Breast epithelium (tissue), 4 donors: ENCODE measurements around the gene CLEC4F. TPM values are rescaled to one million over a fixed set of nuclear protein-coding genes. Genes with fewer than 3 reads are reported as not detected.
A peak's percentile ranks its signal among the peaks of the same experiment; 100 is the strongest.

Source experiments
- DNase-seq, 2 donors: peaks; one replicate each; pipeline ENCODE4 v3.0.0-alpha.2; 2019; ENCODE audit warnings: low spot score in 2 of 2
- H3K27ac ChIP-seq, 2 donors: fragments of 200-600 bp; sonication (generic) in 1 of 2; one replicate each; pipeline ENCODE4 v1.5.1; 2016 to 2019; ENCODE audit warnings: mild to moderate bottlenecking in 1 of 2
- H3K27me3 ChIP-seq, 2 donors: fragments of 200-600 bp; sonication (generic) in 1 of 2; one replicate each; pipeline versions ENCODE4 v1.5.1 to v1.6.0; 2017 to 2019; ENCODE audit warnings: control low read depth in 1 of 2, mild to moderate bottlenecking in 1 of 2
- H3K36me3 ChIP-seq: fragments of 200-600 bp; one replicate; pipeline ENCODE4 v1.5.1; 2019
- H3K4me1 ChIP-seq, 2 donors: fragments of 200-600 bp; sonication (generic); one replicate each; pipeline ENCODE4 v1.5.1; 2016 to 2019; ENCODE audit warnings: control low read depth in 1 of 2
- H3K4me3 ChIP-seq, 3 donors: fragments of 200-600 bp; sonication (generic); 1 replicate in 2 of 3; 2 replicates in 1 of 3; pipeline ENCODE4 v1.5.1; 2016 to 2019; ENCODE audit warnings: mild to moderate bottlenecking in 3 of 3, moderate library complexity in 2 of 3
- H3K9me3 ChIP-seq, 2 donors: fragments of 200-600 bp; sonication (generic) in 1 of 2; one replicate each; pipeline ENCODE4 v1.5.1; 2016 to 2019; ENCODE audit warnings: control low read depth in 1 of 2
- CTCF ChIP-seq, 3 donors: fragments of 450-650 bp; IDR thresholded peaks; one replicate each; pipeline ENCODE4 v1.5.1; 2016 to 2017; ENCODE audit warnings: antibody characterized with exemption in 3 of 3, mild to moderate bottlenecking in 3 of 3, moderate library complexity in 3 of 3
- POLR2A ChIP-seq: fragments of 450-650 bp; IDR thresholded peaks from one replicate; pipeline ENCODE4 v1.6.1; 2016; ENCODE audit warnings: antibody characterized with exemption, mild to moderate bottlenecking, moderate library complexity
- POLR2AphosphoS5 ChIP-seq, 3 donors: sonication (generic); formaldehyde crosslinking; IDR thresholded peaks; one replicate each; pipeline ENCODE4 v1.6.1; 2017; ENCODE audit warnings: antibody characterized with exemption in 3 of 3
- intact Hi-C: fragments of 100-400 bp; cut with DNase I; formaldehyde crosslinking; loops from one replicate; pipeline ENCODE4 v1.15.1; 2023; ENCODE audit warnings: low total_unique reads
- total RNA-seq, 3 donors: library from RNA; depleted of rRNA; stranded (reverse); fragments of >200 nt; gene quantifications; one replicate each; pipeline ENCODE4 v1.1.0, GENCODE V29; 2016

CLEC4F gene
- total RNA-seq, 3 donors from 2014 or later: 0.88 TPM; not detected in 2

- DNase-seq: no peak
Measured at GRCh38 chr2:70832386-70832785, 12.0 kb upstream of the CLEC4F start.

GRCh38 chr2:70831861-70832260, 11.5 kb upstream of the CLEC4F start:
- Histone ChIP-seq H3K4me3 (no peak overlapping the region), H3K27me3 (no peaks in the 10 kb centered on the region), H3K9me3 (no peaks in the 10 kb centered on the region), H3K4me1 (no peaks in the 10 kb centered on the region), H3K36me3 (no peaks in the 10 kb centered on the region), H3K27ac (no peak overlapping the region)
- TF ChIP-seq POLR2AphosphoS5 (IDR thresholded peaks at IDR 0.05): no peak
- TF ChIP-seq CTCF (IDR thresholded peaks at IDR 0.05): no peak
- no peak for TF ChIP-seq POLR2A
- no peak for DNase-seq
- intact Hi-C loops: no loop called here

More at GRCh38 chr2:70832386-70832785, 12.0 kb upstream of the CLEC4F start:
- H3K36me3 ChIP-seq: no peaks in the 10 kb centered on the region
- no peaks in the 10 kb centered on the region for H3K27me3 ChIP-seq
- no peaks in the 10 kb centered on the region for H3K4me1 ChIP-seq
- intact Hi-C loops: no loop called here
- no peak overlapping the region for H3K27ac ChIP-seq
- no peak overlapping the region for H3K4me3 ChIP-seq
- TF ChIP-seq POLR2A: no peak
- no peak for TF ChIP-seq POLR2AphosphoS5 (IDR thresholded peaks at IDR 0.05)
- no peak for TF ChIP-seq CTCF (IDR thresholded peaks at IDR 0.05)
- H3K9me3 ChIP-seq: no peaks in the 10 kb centered on the region

GRCh38 chr2:70830366-70830765, 10.0 kb upstream of the CLEC4F start:
- H3K27me3 ChIP-seq: no peaks in the 10 kb centered on the region
- intact Hi-C loops: no loop called here
- no peaks in the 10 kb centered on the region for H3K9me3 ChIP-seq
- H3K4me1 ChIP-seq: no peaks in the 10 kb centered on the region
- H3K36me3 ChIP-seq: no peaks in the 10 kb centered on the region
- DNase-seq: no peak
- TF ChIP-seq POLR2AphosphoS5 (IDR thresholded peaks at IDR 0.05) (no peak), POLR2A (no peak), CTCF (IDR thresholded peaks at IDR 0.05) (no peak)
- no peak overlapping the region for H3K4me3 ChIP-seq
- H3K27ac ChIP-seq: no peak overlapping the region

- no peak overlapping the region for H3K4me3 ChIP-seq
- no peaks in the 10 kb centered on the region for H3K9me3 ChIP-seq
- DNase-seq: no peak
- no peaks in the 10 kb centered on the region for H3K4me1 ChIP-seq
- intact Hi-C loops: loop anchor here (2.0 kb wide), 1 partner anchor 37 kb away; no protein-coding TSS in a partner anchor
- H3K27ac ChIP-seq: peak overlapping the region in 1 of 2 donors; percentile 25
- H3K27me3 ChIP-seq: no peaks in the 10 kb centered on the region
- no peak for TF ChIP-seq CTCF (IDR thresholded peaks at IDR 0.05)
- H3K36me3 ChIP-seq: no peaks in the 10 kb centered on the region
Measured at GRCh38 chr2:70829916-70830315, 9.5 kb upstream of the CLEC4F start.

GRCh38 chr2:70828914-70829824, 8.8 kb upstream of the CLEC4F start:
- no peak for DNase-seq
- Histone ChIP-seq H3K36me3 (no peaks in the 10 kb centered on the region), H3K4me1 (no peaks in the 10 kb centered on the region), H3K27me3 (no peaks in the 10 kb centered on the region), H3K27ac (peak overlapping the region in 1 of 2 donors; percentile 25), H3K9me3 (no peaks in the 10 kb centered on the region), H3K4me3 (no peak overlapping the region)
- intact Hi-C loops: loop anchor here (2.0 kb wide), 1 partner anchor 36 kb away; no protein-coding TSS in a partner anchor
- no peak for TF ChIP-seq POLR2AphosphoS5 (IDR thresholded peaks at IDR 0.05)
- no peak for TF ChIP-seq POLR2A
- no peak for TF ChIP-seq CTCF (IDR thresholded peaks at IDR 0.05)
